ENCODE results near the gene MBTD1. TPM values are rescaled to one million over a fixed set of nuclear protein-coding genes. Genes with fewer than 3 reads are reported as not detected.

MBTD1 gene
- total and polyA plus RNA-seq, 9 of the 15 experiments (the other 6 are each of a cell fraction or from before 2014, with no cell fraction given), result 2.1 to 26.3 (median 13.3) TPM

- TF ChIP-seq ZNF124 (CRISPR knock-in tag; IDR thresholded peaks at IDR 0.05) (no peak), HOXB6 (CRISPR knock-in tag; IDR thresholded peaks at IDR 0.05; ENCODE audit: borderline replicate concordance) (no peak), RBM22 (IDR thresholded peaks at IDR 0.05; ENCODE audit: low read depth, low read length, poor library complexity, severe bottlenecking) (no peak), MAFG (tag; conservative IDR thresholded peaks at IDR 0.05) (peak; percentile 36; the same call in 1 of the 2 replicates), ZNF140 (CRISPR knock-in tag; IDR thresholded peaks at IDR 0.05) (no peak)
Measured at GRCh38 chr17:51229889-51230288, 30.0 kb downstream of the MBTD1 start (continued).

- Histone ChIP-seq H4K20me1 (replicated peaks; ENCODE audit: control insufficient read depth, insufficient read depth, low read length) (no peaks in the 10 kb centered on the region), H3K79me2 (ENCODE audit: control insufficient read depth, insufficient read depth, low read length) (peaks cover 48% of the 10 kb centered on the region), H3K4me3 (no peak overlapping the region), H3K9ac (ENCODE audit: insufficient read depth in 1 of 2, low read depth in 2 of 2, low read length in 2 of 2) (no peak overlapping the region), H3K4me1 (replicated peaks in 1 of 2; ENCODE audit: control insufficient read depth in 2 of 2, insufficient read depth in 2 of 2, low read length in 2 of 2) (no peaks in the 10 kb centered on the region; a peak in 1 of 5 replicates), H3K9me1 (ENCODE audit: control insufficient read depth, insufficient read depth, low read length) (peaks cover 3% of the 10 kb centered on the region), H3K27ac (ENCODE audit: extremely low read depth, low read depth, low read length) (no peak overlapping the region), H3K9me3 (replicated peaks; ENCODE audit: control insufficient read depth, insufficient read depth, low read depth, low read length) (no peaks in the 10 kb centered on the region), H2AFZ (ENCODE audit: low read depth, low read length) (no peak overlapping the region), H3K36me3 (ENCODE audit: control insufficient read depth, insufficient read depth, low read length) (peaks cover 19% of the 10 kb centered on the region; the same call in 2 of the 3 replicates), H3K4me2 (ENCODE audit: insufficient read depth, low read length) (no peak overlapping the region), H3K27me3 (ENCODE audit: control insufficient read depth in 2 of 2, insufficient read depth in 2 of 2, low read length in 2 of 2) (no peaks in the 10 kb centered on the region)
- ATAC-seq (no peak), DNase-seq (ENCODE audit: extremely low read depth in 1 of 4, low spot score in 3 of 4) (no peak), FAIRE-seq (no peak)
- no TSS peak for BruUV-seq (replicated peaks)
- intact Hi-C loops (cut with micrococcal nuclease) (no loop called here), in situ Hi-C loops (cut with MboI) (no loop called here)
- ChIA-PET POLR2A (no interaction called here), CTCF (ENCODE audit: low intra/inter-chr PET ratio) (no interaction called here)
- WGBS (ENCODE audit: insufficient coverage, low coverage, missing lambda C conversion rate), result 93% methylated on average over 4 of the region's 4 CpGs
- TF ChIP-seq NBN (IDR thresholded peaks at IDR 0.05; ENCODE audit: low read depth), result no peak
- TF ChIP-seq ZBTB2 (IDR thresholded peaks at IDR 0.05), result no peak
- TF ChIP-seq RFX7 (CRISPR knock-in tag; IDR thresholded peaks at IDR 0.05), result no peak
- TF ChIP-seq ZNF740 (CRISPR knock-in tag; IDR thresholded peaks at IDR 0.05), result no peak
- TF ChIP-seq ZNF740 (tag; IDR thresholded peaks at IDR 0.05), result no peak
- TF ChIP-seq ZNF197 (CRISPR knock-in tag; IDR thresholded peaks at IDR 0.05; ENCODE audit: low read depth), result no peak
- TF ChIP-seq TFE3 (CRISPR knock-in tag; IDR thresholded peaks at IDR 0.05), result no peak
- TF ChIP-seq NFYB (IDR thresholded peaks at IDR 0.05; ENCODE audit: extremely low read depth, insufficient read length), result no peak
- no peak for TF ChIP-seq TCF3 (CRISPR knock-in tag; IDR thresholded peaks at IDR 0.05)
Measured at GRCh38 chr17:51228161-51228560, 31.7 kb downstream of the MBTD1 start.
